ENCODE data around the gene MBD3L1.

GRCh38 chr19:8815780-8816179 is 16.4 kb upstream of the MBD3L1 start:
- TF ChIP-seq CTCF (conservative IDR thresholded peaks at IDR 0.05; ENCODE audit: low read length) (no peak), EZH2phosphoT487 (IDR thresholded peaks at IDR 0.05; ENCODE audit: borderline replicate concordance, low read depth, low read length) (no peak)
